Measurements from ENCODE around the gene GIMAP2. TPM values are rescaled to one million over a fixed set of nuclear protein-coding genes. Genes with fewer than 3 reads are reported as not detected.

The GIMAP2 gene
- total RNA-seq, 2 donors from 2014 or later, result 6.6 to 16.1 TPM

DNA sequence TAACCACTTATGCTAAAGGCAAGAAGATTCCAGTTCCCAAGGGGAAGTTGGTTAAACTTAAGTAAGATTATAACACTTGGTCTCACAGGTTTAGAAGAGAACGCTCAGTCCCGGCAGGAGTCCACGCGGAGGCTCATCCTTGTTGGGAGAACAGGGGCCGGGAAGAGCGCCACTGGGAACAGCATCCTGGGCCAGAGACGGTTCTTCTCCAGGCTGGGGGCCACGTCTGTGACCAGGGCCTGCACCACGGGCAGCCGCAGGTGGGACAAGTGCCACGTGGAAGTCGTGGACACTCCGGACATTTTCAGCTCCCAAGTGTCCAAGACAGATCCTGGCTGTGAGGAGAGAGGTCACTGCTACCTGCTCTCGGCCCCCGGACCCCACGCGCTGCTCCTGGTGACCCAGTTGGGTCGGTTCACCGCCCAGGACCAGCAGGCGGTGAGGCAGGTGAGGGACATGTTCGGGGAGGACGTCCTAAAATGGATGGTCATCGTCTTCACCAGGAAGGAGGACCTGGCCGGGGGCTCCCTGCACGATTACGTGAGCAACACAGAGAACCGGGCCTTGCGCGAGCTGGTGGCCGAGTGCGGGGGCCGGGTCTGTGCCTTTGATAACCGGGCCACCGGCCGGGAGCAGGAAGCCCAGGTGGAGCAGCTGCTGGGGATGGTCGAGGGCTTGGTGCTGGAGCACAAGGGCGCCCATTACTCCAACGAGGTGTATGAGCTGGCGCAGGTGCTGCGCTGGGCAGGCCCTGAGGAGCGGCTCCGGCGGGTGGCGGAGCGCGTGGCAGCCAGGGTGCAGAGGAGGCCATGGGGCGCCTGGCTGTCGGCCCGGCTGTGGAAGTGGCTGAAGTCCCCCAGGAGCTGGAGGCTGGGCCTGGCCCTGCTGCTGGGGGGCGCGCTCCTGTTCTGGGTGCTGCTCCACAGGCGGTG lies 34.7 kb downstream of the GIMAP2 start:
- DNase-seq (ENCODE audit: low spot score), result no peak

DNA sequence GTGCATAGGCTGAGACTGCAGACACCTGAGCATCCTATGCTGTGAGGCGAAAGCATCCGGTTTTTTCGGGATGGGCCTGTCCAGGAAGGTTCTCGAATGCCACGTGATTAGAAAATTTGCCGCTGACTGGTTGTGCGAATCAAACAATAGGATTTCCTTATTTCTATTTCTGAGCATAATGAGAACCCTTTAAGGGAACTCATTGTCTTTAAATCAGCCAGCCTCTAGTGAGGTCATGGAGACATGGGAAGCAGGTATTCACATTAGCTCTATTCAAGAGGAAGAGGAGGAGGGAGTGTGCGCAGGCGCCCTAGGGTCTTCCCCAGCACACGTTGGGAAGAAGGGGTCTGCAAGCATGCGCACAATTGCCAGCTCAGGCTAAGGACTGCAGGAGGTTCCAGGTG lies 36.5 kb downstream of the GIMAP2 start:
- Histone ChIP-seq H3K27ac (no peak overlapping the region), H3K4me3 (no peak overlapping the region), H3K4me1 (replicated peaks) (no peaks in the 10 kb centered on the region), H3K9me3 (no peaks in the 10 kb centered on the region), H3K36me3 (no peaks in the 10 kb centered on the region), H3K27me3 (replicated peaks; ENCODE audit: insufficient read depth) (no peaks in the 10 kb centered on the region)
- no peak for DNase-seq (ENCODE audit: low spot score)
- TF ChIP-seq, protein P1, sequence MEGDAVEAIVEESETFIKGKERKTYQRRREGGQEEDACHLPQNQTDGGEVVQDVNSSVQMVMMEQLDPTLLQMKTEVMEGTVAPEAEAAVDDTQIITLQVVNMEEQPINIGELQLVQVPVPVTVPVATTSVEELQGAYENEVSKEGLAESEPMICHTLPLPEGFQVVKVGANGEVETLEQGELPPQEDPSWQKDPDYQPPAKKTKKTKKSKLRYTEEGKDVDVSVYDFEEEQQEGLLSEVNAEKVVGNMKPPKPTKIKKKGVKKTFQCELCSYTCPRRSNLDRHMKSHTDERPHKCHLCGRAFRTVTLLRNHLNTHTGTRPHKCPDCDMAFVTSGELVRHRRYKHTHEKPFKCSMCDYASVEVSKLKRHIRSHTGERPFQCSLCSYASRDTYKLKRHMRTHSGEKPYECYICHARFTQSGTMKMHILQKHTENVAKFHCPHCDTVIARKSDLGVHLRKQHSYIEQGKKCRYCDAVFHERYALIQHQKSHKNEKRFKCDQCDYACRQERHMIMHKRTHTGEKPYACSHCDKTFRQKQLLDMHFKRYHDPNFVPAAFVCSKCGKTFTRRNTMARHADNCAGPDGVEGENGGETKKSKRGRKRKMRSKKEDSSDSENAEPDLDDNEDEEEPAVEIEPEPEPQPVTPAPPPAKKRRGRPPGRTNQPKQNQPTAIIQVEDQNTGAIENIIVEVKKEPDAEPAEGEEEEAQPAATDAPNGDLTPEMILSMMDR (IDR thresholded peaks at IDR 0.05), result no peak
- no peak for TF ChIP-seq POLR2AphosphoS5 (IDR thresholded peaks at IDR 0.05)
- TF ChIP-seq POLR2A (IDR thresholded peaks at IDR 0.05), result no peak
- intact Hi-C loops (cut with DNase I), result no loop called here
- 85% methylated on average over 11 of the region's 11 CpGs for WGBS

More for the DNA sequence above, 34.7 kb downstream of the GIMAP2 start:
- Histone ChIP-seq H3K9me3 (no peaks in the 10 kb centered on the region), H3K27me3 (replicated peaks; ENCODE audit: insufficient read depth) (no peaks in the 10 kb centered on the region), H3K4me3 (no peak overlapping the region), H3K4me1 (replicated peaks) (no peaks in the 10 kb centered on the region), H3K36me3 (no peaks in the 10 kb centered on the region), H3K27ac (no peak overlapping the region)
- TF ChIP-seq POLR2A (IDR thresholded peaks at IDR 0.05) (no peak), POLR2AphosphoS5 (IDR thresholded peaks at IDR 0.05) (no peak)
- TF ChIP-seq, protein P1 (IDR thresholded peaks at IDR 0.05), result no peak
- 95% methylated on average over 52 of the region's 52 CpGs for WGBS
- intact Hi-C loops (cut with DNase I), result no loop called here

DNA sequence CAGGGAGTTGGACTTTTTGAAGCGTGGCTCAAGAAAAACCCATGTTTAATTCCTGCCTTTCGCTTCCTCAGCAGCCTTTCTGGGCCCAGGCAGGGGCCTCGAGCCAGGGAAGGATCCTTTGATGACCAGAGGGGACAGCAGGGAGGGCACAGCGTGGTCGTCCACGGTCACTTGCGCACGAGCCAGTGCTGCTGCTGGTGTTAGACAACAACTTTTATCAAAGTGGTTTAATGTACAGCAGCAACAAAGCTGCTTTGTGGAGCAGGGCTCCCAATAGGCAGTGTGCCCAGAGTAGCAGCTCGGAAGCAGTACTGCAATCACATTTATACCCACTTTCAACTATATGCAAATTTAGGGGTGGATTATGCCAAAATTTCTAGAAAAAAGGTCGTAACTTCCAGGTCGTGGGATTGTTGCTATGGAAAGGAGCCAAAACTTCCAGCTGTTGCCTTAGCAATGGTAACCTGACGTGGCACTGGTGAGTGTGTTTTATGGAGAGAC lies 37.0 kb downstream of the GIMAP2 start:
- H3K36me3 ChIP-seq, result no peaks in the 10 kb centered on the region
- H3K9me3 ChIP-seq, result no peaks in the 10 kb centered on the region
- no peak for TF ChIP-seq POLR2A (IDR thresholded peaks at IDR 0.05)
- TF ChIP-seq, protein P1 (IDR thresholded peaks at IDR 0.05), result no peak
- no peak overlapping the region for H3K4me3 ChIP-seq
- DNase-seq (ENCODE audit: low spot score), result no peak
- 37% methylated on average over 12 of the region's 12 CpGs for WGBS
- no peaks in the 10 kb centered on the region for H3K27me3 ChIP-seq (replicated peaks; ENCODE audit: insufficient read depth)
- no peak overlapping the region for H3K27ac ChIP-seq
- intact Hi-C loops (cut with DNase I), result no loop called here
- H3K4me1 ChIP-seq (replicated peaks), result no peaks in the 10 kb centered on the region

DNA sequence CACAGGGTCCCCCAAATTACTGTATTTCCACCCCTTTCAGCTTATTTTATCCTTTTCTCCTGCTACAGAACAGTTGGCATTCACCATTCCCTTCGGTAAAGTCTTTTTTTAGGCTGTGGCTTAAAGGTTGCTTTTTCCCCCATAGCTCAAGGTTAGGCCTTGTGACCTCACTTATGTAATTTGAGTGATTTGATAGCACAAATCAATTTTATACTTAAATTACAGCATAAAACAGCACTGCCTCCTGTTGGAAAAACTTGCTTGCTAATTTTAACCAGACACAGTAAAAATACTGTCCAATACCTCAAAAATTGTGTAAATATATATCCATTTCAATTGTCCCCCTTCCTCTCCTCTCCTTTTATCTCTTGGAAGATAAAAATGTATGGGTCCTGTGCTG lies 38.0 kb downstream of the GIMAP2 start:
- Histone ChIP-seq H3K27me3 (replicated peaks; ENCODE audit: insufficient read depth) (no peaks in the 10 kb centered on the region), H3K36me3 (no peaks in the 10 kb centered on the region), H3K9me3 (no peaks in the 10 kb centered on the region), H3K27ac (no peak overlapping the region), H3K4me3 (no peak overlapping the region), H3K4me1 (replicated peaks) (no peaks in the 10 kb centered on the region)
- DNase-seq (ENCODE audit: low spot score), result no peak
- TF ChIP-seq POLR2A (IDR thresholded peaks at IDR 0.05) (no peak), POLR2AphosphoS5 (IDR thresholded peaks at IDR 0.05) (no peak)
- TF ChIP-seq, protein P1 (IDR thresholded peaks at IDR 0.05), result no peak
- WGBS, result 87% methylated on average over 1 of the region's 1 CpG
- intact Hi-C loops (cut with DNase I), result no loop called here

DNA sequence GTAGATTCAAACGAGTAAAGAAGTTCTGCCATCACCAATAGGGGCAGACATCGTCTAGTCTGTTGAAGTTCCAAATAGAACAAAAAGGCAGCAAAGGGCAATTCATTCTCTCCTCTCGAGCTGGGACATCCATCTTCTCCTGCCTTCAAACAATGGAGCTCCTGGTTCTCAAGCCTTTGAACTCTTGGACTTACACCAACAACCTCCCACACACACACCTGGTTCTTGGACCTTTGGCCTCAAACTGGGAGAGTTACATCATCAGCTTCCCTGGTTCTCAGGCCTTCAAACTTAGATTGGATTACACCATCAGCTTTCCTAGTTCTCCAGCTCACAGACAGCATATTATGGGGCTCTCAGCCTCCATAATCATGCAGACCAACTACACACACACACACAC lies 41.9 kb downstream of the GIMAP2 start:
- no peak for TF ChIP-seq POLR2AphosphoS5 (IDR thresholded peaks at IDR 0.05)
- TF ChIP-seq, protein P1 (IDR thresholded peaks at IDR 0.05), result no peak
- no peak for TF ChIP-seq POLR2A (IDR thresholded peaks at IDR 0.05)
- no peak for DNase-seq (ENCODE audit: low spot score)
- WGBS, result 62% methylated on average over 3 of the region's 3 CpGs
- no peaks in the 10 kb centered on the region for H3K27me3 ChIP-seq (replicated peaks; ENCODE audit: insufficient read depth)
- intact Hi-C loops (cut with DNase I), result no loop called here
- no peaks in the 10 kb centered on the region for H3K9me3 ChIP-seq
- H3K4me1 ChIP-seq (replicated peaks), result no peaks in the 10 kb centered on the region
- H3K27ac ChIP-seq, result no peak overlapping the region
- H3K36me3 ChIP-seq, result no peaks in the 10 kb centered on the region
- H3K4me3 ChIP-seq, result no peak overlapping the region

Measured in prostate gland (tissue), 2 donors.